Activated naive CD4-positive, alpha-beta T cell treated with anti-CD3 and anti-CD28 coated beads, Interleukin-2, amount 50 U/mL, for 72 hours (primary cell): ENCODE measurements around the gene GNG8. TPM values are rescaled to one million over a fixed set of nuclear protein-coding genes. Genes with fewer than 3 reads are reported as not detected.

Experiments used
- ATAC-seq, 2 donors: fragments of 150-1000 bp; cut with Tn5 transposase; 2 replicates each; pipeline ENCODE4 v1.10.0; 2021; ENCODE audit warnings: mild to moderate bottlenecking in 2 of 2, moderate library complexity in 2 of 2
- DNase-seq, 2 donors: peaks; one replicate each; pipeline ENCODE4 v3.0.0; 2021 to 2022; ENCODE audit warnings: low spot score in 2 of 2
- H3K27ac Mint-ChIP-seq, 2 donors: one replicate each; pipeline ENCODE4 v1.8.0; 2022; ENCODE audit warnings: mild to moderate bottlenecking in 2 of 2, mixed read lengths in 2 of 2
- H3K36me3 Mint-ChIP-seq, 2 donors: one replicate each; pipeline ENCODE4 v1.8.0; 2022; ENCODE audit warnings: mixed read lengths in 2 of 2
- H3K9me3 Mint-ChIP-seq, 2 donors: one replicate each; pipeline ENCODE4 v1.8.0; 2022; ENCODE audit warnings: mixed read lengths in 2 of 2
- total RNA-seq, 2 donors: library from RNA; stranded (reverse); gene quantifications; one replicate each; pipeline ENCODE4 v1.2.3, GENCODE V29; 2022

The GNG8 gene
- total RNA-seq, 2 donors from 2014 or later, result 5.2 to 17.4 TPM

- H3K36me3 Mint-ChIP-seq, result peaks cover 23 to 40% of the 10 kb centered on the region in 2 donors
- peak overlapping the region; percentile 70 to 90 for H3K27ac Mint-ChIP-seq
- DNase-seq (no peak), ATAC-seq (no peak)
- H3K9me3 Mint-ChIP-seq, result no peaks in the 10 kb centered on the region
These were observed 24.2 kb downstream of the GNG8 start for GRCh38 chr19:46611776-46612175.

DNA sequence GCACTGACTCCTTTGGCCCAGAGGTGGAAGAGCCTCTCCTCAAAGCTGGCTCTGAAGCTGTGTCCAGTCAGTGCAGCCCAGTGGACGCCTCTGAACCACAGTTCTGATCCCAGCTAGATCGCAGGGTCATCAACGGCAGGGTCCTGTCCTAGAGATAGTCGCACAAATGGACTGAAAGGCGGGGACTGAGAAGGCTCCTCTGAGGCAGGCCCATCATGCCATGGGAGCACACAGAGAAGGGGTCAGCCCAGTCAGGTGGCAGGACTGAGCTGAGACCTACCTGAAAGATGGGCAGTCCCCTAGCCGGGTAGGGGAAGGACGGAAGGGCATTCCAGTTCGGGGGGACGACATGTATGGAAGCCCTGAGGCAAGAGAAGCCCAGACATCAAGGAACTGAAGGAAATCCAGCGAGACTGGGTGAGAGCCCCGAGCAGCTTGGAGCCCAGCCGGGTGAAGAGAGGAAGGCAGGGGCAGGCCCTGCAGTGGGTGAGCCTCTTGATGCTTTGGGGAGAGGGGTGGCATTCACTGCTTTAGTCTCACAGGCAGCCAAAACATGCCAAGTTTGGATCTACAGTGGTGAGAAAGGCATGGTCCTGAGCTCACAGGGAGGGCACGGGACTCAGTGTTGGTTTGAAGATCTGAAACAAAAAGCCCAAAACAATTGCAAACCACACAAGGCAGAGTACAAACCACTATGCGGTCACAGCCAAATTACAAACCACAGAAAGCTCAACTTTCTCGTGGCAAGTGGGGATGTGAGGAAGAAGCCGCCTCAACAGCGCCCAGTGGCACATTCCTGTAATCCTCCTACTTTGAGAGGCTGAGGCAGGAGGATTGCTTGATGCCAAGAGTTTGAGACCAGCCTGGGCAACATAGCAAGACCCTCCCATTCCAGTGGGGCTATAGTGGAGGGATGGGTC is 24.9 kb downstream of the GNG8 start:
- H3K36me3 Mint-ChIP-seq, result peaks cover 29 to 45% of the 10 kb centered on the region in 2 donors

DNA sequence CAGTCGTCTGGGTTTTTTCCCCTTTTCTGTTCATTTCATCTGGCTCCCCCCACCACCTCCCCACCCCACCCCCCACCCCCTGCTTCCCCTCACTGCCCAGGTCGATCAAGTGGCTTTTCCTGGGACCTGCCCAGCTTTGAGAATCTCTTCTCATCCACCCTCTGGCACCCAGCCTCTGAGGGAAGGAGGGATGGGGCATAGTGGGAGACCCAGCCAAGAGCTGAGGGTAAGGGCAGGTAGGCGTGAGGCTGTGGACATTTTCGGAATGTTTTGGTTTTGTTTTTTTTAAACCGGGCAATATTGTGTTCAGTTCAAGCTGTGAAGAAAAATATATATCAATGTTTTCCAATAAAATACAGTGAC is 25.6 kb downstream of the GNG8 start:
- ATAC-seq, result no peak
- H3K27ac Mint-ChIP-seq, result peak overlapping the region in 1 of 2 donors; percentile 90
- H3K36me3 Mint-ChIP-seq, result peaks cover 35 to 45% of the 10 kb centered on the region in 2 donors
- no peak for DNase-seq
- no peaks in the 10 kb centered on the region for H3K9me3 Mint-ChIP-seq

More for the DNA sequence above, 24.9 kb downstream of the GNG8 start:
- no peak for DNase-seq
- Mint-ChIP-seq H3K9me3 (no peaks in the 10 kb centered on the region), H3K27ac (peak overlapping the region; percentile 84 to 90)
- ATAC-seq, result peak; percentile 14 to 67

GRCh38 chr19:46609511-46610412 is 26.2 kb downstream of the GNG8 start:
- ATAC-seq (no peak), DNase-seq (peak in 1 of 2 donors; percentile 52)
- Mint-ChIP-seq H3K9me3 (no peaks in the 10 kb centered on the region), H3K36me3 (peaks cover 35 to 45% of the 10 kb centered on the region in 2 donors), H3K27ac (peak overlapping the region in 1 of 2 donors; percentile 77)

DNA sequence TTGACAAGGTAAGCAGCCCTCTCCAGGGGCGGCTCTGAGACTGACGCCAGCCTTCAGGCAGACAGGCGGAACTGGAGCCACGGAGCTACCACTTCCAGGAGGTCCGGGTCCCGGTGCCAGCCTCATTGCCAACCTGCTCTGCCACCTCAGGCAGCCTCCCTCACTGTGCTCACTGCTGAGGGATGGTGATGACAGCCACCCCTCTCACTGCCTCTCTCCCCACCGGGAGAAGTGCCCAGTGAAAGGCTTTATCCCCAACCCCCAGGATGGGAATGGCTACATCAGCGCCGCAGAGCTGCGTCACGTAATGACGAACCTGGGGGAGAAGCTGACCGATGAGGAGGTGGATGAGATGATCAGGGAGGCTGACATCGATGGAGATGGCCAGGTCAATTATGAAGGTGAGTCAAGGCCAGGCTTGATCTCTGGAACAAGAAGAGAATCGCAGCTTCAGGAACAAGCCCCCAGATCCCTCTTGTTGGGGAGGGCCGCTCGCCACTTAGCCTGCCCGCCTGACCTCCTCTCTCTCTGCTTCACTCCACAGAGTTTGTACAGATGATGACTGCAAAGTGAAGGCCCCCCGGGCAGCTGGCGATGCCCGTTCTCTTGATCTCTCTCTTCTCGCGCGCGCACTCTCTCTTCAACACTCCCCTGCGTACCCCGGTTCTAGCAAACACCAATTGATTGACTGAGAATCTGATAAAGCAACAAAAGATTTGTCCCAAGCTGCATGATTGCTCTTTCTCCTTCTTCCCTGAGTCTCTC is 27.2 kb downstream of the GNG8 start:
- peaks cover 35 to 45% of the 10 kb centered on the region in 2 donors for H3K36me3 Mint-ChIP-seq
- DNase-seq, result peak in 1 of 2 donors; percentile 54
- H3K27ac Mint-ChIP-seq, result no peak overlapping the region
- ATAC-seq, result no peak
- no peaks in the 10 kb centered on the region for H3K9me3 Mint-ChIP-seq

DNA sequence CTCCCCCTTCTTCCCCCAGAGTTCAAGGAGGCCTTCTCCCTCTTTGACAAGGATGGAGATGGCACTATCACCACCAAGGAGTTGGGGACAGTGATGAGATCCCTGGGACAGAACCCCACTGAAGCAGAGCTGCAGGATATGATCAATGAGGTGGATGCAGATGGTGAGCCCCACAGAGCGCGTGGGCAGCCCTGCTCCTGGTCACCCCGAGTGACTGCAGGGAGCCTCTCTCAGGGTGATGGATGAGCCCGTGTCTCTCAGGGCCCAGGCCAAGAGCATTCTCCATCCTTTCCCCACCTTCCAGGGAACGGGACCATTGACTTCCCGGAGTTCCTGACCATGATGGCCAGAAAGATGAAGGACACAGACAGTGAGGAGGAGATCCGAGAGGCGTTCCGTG is 27.8 kb downstream of the GNG8 start:
- DNase-seq, result no peak
- no peak overlapping the region for H3K27ac Mint-ChIP-seq
- ATAC-seq, result no peak
- H3K36me3 Mint-ChIP-seq, result peaks cover 40 to 49% of the 10 kb centered on the region in 2 donors
- H3K9me3 Mint-ChIP-seq, result no peaks in the 10 kb centered on the region

DNA sequence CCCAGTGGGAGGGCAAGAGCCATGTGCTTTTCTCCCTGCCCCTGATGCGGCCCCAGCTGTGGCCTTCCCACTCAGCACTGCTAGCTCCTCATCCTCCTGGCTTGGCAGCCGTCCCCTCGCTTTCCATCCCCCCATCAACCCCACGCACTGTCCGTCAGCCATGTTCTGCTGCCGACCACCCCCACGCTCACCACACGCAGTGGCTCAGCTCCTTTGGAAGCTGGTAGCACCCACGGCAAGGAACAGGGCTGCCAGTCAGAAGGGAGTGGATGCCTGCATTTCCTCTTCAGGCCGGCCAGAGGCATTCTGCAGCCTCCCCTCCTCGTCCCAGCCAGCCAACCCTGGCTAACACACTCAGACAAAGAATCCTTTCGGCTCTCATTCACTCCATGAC is 28.6 kb downstream of the GNG8 start:
- ATAC-seq (no peak), DNase-seq (no peak)
- H3K9me3 Mint-ChIP-seq, result no peaks in the 10 kb centered on the region
- peaks cover 48 to 52% of the 10 kb centered on the region in 2 donors for H3K36me3 Mint-ChIP-seq
- H3K27ac Mint-ChIP-seq, result no peak overlapping the region

- no peak for DNase-seq
- Mint-ChIP-seq H3K36me3 (peaks cover 53 to 57% of the 10 kb centered on the region in 2 donors), H3K27ac (no peak overlapping the region), H3K9me3 (no peaks in the 10 kb centered on the region)
- no peak for ATAC-seq
These were observed 29.1 kb downstream of the GNG8 start for GRCh38 chr19:46606681-46607447.

DNA sequence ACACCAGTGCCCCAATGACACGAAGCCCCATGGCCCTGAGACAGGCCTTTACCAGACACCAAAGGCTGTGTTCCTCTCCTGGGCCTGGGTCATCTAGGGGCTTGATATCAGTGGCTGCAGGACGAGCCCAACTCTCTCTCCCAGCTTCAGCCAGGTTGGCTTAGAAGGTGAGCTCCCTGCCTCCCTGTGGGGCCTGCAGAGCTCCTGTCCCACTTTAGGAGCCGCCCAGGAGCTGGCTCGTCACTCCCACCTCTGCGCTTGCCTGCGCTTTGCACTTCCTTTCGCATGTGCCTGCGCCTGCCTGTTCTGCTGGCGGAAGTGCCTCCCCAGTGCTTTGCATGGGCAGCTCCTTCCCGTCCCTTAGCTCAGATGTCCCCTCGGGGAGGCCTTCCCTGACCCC is 30.0 kb downstream of the GNG8 start:
- no peaks in the 10 kb centered on the region for H3K9me3 Mint-ChIP-seq
- H3K36me3 Mint-ChIP-seq, result peaks cover 53 to 59% of the 10 kb centered on the region in 2 donors
- ATAC-seq (no peak), DNase-seq (no peak)
- peak overlapping the region in 1 of 2 donors; percentile 2 for H3K27ac Mint-ChIP-seq

DNA sequence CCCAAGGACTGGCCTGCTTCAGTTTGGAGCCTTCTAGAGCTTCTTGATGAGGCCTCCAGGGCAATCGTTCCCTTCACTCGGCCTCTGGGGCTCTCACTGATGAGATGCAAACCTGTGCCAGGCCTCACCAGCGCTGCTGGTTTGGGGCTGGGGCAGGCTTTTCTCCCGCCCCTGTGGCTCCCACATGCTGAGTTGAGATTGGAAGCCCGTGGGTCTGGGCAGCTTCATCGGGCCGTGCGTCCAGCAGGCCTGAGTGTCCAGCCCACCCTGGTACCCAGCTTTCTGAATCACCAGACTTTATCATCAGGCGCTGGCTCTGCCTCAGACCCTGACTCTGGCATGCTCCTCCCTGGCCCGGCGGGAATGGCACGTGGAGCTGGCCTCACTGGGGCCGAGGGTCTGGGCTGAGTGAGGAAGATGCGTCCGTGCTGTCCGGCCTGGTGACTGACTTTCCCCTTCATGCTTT is 30.6 kb downstream of the GNG8 start:
- H3K36me3 Mint-ChIP-seq, result peaks cover 49 to 59% of the 10 kb centered on the region in 2 donors
- no peak overlapping the region for H3K27ac Mint-ChIP-seq
- DNase-seq (no peak), ATAC-seq (no peak)
- H3K9me3 Mint-ChIP-seq, result no peaks in the 10 kb centered on the region

DNA sequence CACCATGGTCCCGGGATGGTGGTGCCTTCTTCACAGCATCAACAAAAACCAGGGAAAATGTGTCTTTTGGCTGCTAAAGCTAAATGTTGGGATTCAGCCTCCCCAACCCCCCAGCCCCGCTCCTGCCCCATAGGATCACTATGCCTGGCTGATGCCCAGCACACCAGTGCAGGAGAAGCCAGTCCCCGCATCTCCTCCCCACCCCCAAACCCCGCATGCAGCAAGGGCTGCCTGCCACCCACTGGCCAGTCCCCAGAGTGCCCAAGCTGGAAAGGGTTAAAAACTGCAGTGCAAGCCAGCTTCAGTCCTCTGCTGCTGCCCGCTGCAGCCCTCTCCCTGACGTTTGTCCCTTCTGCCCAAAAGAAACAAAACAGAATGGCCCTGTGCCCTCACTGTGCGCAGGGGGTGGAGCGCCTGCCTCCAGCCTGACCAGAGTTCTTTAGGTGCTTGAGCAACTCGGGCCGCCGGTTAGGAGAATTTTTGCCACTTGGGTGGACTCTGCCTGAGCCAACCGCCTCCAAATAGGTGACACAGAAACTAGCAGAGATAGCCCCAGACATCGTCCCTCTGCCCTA is 31.1 kb downstream of the GNG8 start:
- DNase-seq (no peak), ATAC-seq (no peak)
- Mint-ChIP-seq H3K27ac (no peak overlapping the region), H3K36me3 (peaks cover 48 to 64% of the 10 kb centered on the region in 2 donors), H3K9me3 (no peaks in the 10 kb centered on the region)

GRCh38 chr19:46603752-46604231 is 32.2 kb downstream of the GNG8 start:
- DNase-seq (no peak), ATAC-seq (no peak)
- Mint-ChIP-seq H3K9me3 (peaks cover 0 to 4% of the 10 kb centered on the region in 2 donors), H3K36me3 (peaks cover 45 to 58% of the 10 kb centered on the region in 2 donors), H3K27ac (peak overlapping the region in 1 of 2 donors; percentile 100)

DNA sequence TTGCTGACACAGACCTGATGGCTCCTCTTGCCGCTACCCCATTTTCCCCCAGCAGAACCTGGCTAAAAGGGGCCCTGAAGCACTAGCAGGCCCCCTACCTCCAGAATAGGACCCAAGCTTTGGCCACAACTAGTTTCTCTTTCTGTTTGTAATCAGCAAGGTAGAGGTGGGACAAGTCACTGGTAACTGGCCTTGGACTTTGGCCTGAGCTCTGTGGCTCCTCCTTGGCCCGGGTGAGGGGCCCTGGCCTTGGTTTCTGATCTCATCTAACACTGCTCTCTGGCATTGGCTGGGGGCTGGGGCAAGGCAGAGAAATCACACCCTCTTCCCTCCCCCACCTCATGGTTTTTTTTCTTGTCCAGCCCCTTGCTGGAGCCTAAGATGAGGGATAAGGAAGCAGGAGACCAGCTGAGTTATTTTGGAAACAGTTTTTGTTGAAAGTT is 32.8 kb downstream of the GNG8 start:
- peaks cover 49 to 55% of the 10 kb centered on the region in 2 donors for H3K36me3 Mint-ChIP-seq
- ATAC-seq, result no peak
- peak overlapping the region; percentile 98 to 100 for H3K27ac Mint-ChIP-seq
- DNase-seq, result no peak
- peaks cover 0 to 9% of the 10 kb centered on the region in 2 donors for H3K9me3 Mint-ChIP-seq

DNA sequence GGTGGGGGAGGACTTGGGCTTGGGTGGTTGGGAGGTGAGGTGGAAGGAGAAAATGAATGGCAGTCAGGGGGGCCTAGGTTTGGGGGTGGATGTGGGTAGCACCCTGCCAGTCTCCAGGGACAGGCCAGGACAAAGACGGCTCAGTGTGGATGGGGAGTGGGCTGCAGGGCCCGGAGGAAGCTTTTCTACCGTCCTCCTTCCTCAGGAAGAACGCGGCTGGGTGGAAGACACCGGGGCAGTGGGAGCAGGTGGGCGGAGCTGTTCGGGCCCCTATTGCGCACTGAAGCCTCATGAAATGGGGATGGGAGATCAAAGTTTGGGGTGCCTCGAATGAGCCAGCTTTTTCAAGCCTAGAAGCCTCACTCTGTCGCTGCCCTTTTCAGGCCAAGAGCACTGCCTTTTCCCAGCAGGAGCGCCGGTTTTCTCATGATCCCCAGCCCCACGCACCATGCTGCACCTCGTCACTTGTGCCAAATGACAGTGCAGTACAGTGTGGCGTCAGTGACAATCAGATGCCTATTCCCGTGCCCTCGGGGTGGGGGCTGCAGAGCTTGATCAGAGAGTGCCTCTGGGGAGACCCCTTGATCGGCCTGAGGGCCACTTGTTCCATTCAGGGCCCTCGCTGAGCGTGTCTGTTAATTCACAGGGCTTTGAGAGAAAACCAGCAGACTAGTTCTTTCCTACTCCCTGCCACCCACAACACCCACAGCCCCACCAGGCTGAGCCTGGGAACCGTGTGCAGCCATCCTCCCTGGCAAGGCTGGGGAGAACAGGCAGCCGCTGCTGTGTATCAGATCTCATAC is 33.4 kb downstream of the GNG8 start:
- ATAC-seq (peak; percentile 7 to 21), DNase-seq (no peak)
- peaks cover 45 to 49% of the 10 kb centered on the region in 2 donors for H3K36me3 Mint-ChIP-seq
- peak overlapping the region; percentile 98 to 100 for H3K27ac Mint-ChIP-seq
- peaks cover 0 to 12% of the 10 kb centered on the region in 2 donors for H3K9me3 Mint-ChIP-seq
